ENCODE results near the gene ADAMTS16.

- TF ChIP-seq POLR2A (IDR thresholded peaks at IDR 0.05) (no peak), POLR2AphosphoS5 (IDR thresholded peaks at IDR 0.05) (no peak)
These were observed 43.8 kb downstream of the ADAMTS16 start for GRCh38 chr5:5183933-5184332.
